HG02571 (cell line): ENCODE data around the gene SEMA3F.

Experiments
- ATAC-seq: cut with Tn5 transposase; IDR thresholded peaks from one replicate; pipeline ENCODE4 v1.9.1; 2021; ENCODE audit warnings: mild to moderate bottlenecking, moderate library complexity; ENCODE audit not compliant: unreplicated experiment

SEMA3F gene

DNA sequence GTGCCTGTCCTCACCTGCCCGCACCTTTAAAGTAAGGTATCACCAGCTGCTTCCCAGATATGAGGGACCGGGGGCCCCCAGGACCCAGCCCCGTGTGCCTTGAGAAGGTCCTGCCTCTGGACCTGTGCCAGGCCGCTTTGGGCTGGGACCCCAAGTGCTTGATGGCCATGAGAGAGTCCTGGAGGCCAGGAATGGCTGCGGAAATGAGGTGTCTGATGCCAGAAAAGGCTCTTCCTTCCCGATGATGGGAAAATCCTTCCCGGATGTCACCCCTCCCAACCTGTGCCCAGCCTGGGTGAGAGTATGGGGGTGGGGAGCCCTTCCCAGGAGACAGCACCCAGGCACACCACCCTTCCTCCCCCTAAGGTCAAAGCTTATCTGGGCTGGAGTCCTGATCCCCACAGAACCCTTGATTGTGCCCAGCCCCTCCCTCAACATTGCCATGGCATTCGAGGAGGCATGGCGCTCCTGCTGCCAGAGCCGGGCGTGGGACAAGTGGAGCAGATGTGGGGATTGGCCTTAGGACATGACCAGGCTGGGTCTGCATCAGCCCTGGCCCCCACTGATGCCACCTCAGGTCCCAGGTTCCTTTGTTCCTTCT, 14.2 kb downstream of the SEMA3F start:
- ATAC-seq = no peak

DNA sequence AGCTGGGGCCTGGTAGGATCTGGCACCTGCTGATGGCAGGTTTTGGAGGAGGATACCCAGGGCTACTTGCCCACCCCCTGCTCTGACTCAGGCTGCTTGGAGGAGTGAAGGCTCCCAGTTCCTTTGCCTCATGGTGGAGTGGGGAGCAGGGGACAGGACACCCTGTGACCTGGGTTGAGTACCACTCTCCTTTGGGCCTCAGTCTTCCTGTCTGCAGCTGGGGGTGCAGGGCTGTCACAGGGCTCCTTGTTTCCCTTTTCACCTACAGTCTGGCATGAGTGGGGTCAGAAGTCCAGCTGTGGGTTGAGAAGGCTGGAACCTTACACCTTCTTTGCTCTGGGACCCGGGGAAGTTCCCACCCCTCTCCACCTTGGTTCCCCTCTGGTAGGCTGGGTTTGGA, 14.7 kb downstream of the SEMA3F start:
- no peak for ATAC-seq

- no peak for ATAC-seq
Observed at GRCh38 chr3:50170689-50171088, 15.6 kb downstream of the SEMA3F start.

DNA sequence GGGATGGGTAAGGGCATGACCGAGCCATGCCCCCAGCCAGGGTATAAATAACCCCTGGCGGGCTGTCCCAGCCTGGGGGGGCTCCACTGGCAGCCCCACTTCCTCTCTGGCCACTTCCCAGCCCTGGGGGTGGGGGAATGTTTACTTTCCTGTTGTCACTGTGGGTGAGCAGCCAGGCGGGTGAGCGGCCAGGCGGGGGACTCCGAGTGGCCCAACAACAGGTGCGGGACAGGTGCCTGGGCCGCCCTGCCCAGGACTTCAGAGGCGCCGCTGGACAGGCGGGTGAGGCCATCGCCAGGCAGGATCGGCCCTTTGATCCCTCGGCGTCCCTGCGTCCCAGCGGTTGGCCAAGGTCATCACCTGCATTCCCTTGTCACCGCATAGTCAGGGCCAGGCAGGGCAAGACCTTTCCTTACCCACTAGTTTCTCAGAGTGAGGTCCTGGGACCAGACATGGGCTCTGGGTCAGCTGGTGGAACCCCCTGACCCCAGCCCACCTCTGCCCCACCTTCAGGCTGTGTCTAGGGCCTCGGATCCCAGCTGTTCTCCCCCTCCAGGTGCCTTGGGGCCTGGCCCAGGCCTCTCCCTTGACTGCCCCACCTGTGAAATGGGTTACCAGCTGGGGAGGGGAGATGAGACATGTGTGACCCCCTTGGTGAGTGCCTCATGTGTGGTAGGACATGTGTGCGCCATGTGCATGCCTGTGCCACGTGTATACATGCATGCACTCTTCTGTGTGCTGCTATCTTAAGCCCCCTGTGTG, 16.6 kb downstream of the SEMA3F start:
- ATAC-seq = no peak

DNA sequence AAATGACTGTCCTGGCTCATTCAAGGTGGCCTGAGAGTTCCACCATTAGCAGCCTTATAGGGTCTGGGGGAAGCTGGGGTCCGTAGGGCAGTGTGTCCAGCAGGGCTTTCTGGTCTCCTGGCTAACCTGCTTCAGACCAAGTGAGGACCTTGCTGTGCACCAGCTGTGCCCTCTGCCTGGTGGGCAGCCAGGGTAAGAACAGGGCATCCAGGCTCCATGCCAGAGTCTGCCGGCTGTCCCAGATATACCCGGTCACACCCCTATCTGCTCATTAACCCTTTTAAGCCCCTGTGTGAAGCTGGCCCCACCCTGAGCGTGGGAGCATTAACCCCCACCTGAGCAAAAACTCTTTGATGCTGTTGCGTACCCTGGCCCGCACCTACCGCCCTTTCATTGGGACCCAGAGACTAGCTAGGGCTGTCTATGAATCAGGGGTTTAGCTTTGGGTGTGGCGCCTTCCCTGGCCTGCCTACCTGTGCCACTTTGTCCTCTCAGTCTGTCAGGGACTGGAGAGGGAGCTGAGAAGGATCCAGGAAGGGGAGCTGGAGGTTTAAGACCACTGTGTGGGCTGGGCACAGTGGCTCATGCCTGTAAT, 17.6 kb downstream of the SEMA3F start:
- no peak for ATAC-seq

DNA sequence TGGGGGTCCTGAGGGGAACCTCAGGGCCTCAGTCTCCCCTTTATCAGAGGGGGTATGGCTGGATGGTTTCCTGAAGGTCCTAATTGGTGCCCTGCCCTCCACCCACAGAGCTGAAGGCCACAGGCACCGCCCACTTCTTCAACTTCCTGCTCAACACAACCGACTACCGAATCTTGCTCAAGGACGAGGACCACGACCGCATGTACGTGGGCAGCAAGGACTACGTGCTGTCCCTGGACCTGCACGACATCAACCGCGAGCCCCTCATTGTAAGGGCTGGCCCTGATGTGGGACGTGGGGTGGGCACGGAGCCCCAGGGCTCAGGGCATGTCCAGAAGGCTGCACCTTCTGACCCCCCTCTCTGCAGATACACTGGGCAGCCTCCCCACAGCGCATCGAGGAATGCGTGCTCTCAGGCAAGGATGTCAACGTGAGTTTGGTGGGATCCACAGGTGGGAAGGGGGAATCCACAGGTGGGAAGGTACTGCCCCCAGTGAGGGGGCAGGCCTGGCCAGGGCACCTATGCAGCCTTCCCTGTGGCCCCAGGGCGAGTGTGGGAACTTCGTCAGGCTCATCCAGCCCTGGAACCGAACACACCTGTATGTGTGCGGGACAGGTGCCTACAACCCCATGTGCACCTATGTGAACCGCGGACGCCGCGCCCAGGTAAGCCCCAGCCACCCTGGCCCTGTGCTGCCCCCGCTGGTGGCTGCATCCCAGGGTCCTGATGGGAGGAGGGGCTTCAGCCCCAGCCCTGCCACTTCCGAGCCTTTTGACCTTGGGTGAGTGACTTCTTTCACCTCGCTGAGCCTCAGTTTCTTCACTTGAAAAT, 18.8 kb downstream of the SEMA3F start:
- ATAC-seq = no peak

DNA sequence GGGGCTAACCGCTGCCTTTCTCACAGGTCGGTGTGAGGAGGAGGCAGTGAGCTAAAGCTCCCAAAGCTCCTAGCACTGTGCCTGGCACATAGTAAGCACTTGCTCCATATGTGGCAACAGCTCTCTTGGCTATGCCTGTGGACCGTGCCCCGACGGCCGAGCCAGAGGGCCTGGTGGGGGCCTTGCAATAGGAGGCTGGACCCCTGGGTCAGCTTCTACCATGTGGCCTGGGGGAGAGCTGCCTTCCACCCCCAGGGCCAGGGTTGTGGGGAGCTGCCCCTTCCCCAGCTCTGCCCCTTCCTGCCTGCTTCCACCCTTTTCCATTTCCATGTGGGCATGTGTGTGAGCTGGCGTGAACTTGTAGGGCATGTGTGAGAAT, 19.4 kb downstream of the SEMA3F start:
- ATAC-seq = no peak

GRCh38 chr3:50174947-50175524, 19.9 kb downstream of the SEMA3F start:
- no peak for ATAC-seq

- no peak for ATAC-seq
Observed at GRCh38 chr3:50177346-50177745, 22.2 kb downstream of the SEMA3F start.

- no peak for ATAC-seq
Observed at GRCh38 chr3:50179710-50180109, 24.6 kb downstream of the SEMA3F start.

GRCh38 chr3:50181985-50182384, 26.9 kb downstream of the SEMA3F start:
- no peak for ATAC-seq

DNA sequence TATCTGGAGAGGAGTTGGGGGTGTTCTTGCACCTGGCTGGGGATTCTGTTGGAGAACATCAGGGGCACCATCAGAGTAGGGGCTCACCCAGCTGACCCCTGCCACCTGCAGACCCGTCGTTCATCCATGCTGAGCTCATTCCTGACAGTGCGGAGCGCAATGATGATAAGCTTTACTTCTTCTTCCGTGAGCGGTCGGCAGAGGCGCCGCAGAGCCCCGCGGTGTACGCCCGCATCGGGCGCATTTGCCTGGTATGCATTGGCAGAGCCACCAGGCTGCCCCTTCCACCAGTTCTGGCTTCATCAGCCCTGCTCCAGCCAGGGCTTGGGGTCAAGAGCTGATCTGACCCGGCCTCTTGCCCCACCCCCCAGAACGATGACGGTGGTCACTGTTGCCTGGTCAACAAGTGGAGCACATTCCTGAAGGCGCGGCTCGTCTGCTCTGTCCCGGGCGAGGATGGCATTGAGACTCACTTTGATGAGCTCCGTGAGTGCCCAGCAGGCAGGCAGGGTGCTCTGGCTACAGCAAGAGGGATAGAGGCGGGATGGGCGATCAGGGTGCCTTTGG, 27.5 kb downstream of the SEMA3F start:
- ATAC-seq = no peak

GRCh38 chr3:50183755-50184154, 28.6 kb downstream of the SEMA3F start:
- ATAC-seq = no peak

GRCh38 chr3:50184242-50184978, 29.3 kb downstream of the SEMA3F start:
- no peak for ATAC-seq

DNA sequence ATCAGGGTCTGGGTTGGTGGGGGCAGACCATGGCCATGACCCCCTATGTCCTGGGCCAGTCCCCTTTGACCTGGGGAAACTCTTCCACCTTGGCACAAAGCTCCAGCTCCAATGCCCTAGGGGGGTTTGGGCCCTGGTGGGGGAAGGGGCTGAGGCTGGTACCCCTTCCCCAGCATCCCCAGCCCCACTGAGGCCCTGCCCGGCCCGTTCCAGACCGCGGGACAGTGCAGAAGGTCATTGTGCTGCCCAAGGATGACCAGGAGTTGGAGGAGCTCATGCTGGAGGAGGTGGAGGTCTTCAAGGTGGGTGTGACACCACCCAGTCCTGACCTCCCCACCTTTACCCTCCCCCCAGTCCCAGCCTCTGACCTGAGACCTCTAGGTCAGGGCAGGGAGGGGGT, 30.1 kb downstream of the SEMA3F start:
- ATAC-seq = no peak

- no peak for ATAC-seq
Observed at GRCh38 chr3:50186096-50186495, 31.0 kb downstream of the SEMA3F start.

- no peak for ATAC-seq
Observed at GRCh38 chr3:50187750-50188149, 32.6 kb downstream of the SEMA3F start.

GRCh38 chr3:50189274-50189673, 34.1 kb downstream of the SEMA3F start:
- ATAC-seq = no peak

DNA sequence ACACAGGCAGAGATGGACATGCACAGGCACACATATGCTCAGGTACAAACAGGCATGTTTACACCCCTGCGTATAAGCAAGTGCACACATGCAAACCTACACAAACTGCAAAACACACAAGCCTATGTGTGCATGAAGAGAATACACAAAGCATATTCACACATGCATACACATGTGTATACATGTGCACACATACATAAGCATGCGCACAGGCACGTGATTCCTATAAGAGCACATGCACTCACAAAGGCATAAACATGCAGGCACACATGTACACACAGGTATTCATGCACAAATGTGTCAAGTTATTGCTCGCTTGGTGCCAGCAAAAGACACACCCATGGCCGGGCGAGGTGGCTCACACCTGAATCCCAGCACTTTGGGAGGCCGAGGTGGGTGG, 34.9 kb downstream of the SEMA3F start:
- ATAC-seq = no peak
